KMS-11 (cell line): Measurements from ENCODE around the gene CRYBA2.

ENCODE experiments used
- H2AFZ ChIP-seq: fragments of 200-600 bp; sonication (generic); 2 replicates; pipeline ENCODE4 v1.6.1; 2016; ENCODE audit warnings: antibody characterized with exemption, mixed run types, low read depth
- H3K27ac ChIP-seq: fragments of 200-600 bp; sonication (generic); 2 replicates; pipeline ENCODE4 v1.6.1; 2016; ENCODE audit warnings: mild to moderate bottlenecking, mixed run types
- H3K27me3 ChIP-seq: fragments of 200-600 bp; sonication (generic); 2 replicates; pipeline ENCODE4 v1.6.1; 2017; ENCODE audit warnings: mild to moderate bottlenecking, low read depth, mixed run types, moderate library complexity; ENCODE audit not compliant: insufficient read depth
- H3K36me3 ChIP-seq: fragments of 200-600 bp; sonication (generic); 2 replicates; pipeline ENCODE4 v1.6.1; 2017; ENCODE audit warnings: mild to moderate bottlenecking, mixed run types; ENCODE audit not compliant: insufficient read depth
- H3K4me1 ChIP-seq: fragments of 200-600 bp; sonication (generic); 2 replicates; pipeline ENCODE4 v1.6.1; 2016; ENCODE audit warnings: mild to moderate bottlenecking, low read depth, mixed run types; ENCODE audit not compliant: poor library complexity, severe bottlenecking
- H3K4me2 ChIP-seq: fragments of 200-600 bp; sonication (generic); 2 replicates; pipeline ENCODE4 v1.7.0; 2016; ENCODE audit warnings: mild to moderate bottlenecking, mixed run types
- H3K4me3 ChIP-seq: fragments of 200-600 bp; sonication (generic); IDR thresholded peaks from 2 replicates; pipeline ENCODE4 v1.6.1; 2017; ENCODE audit warnings: low read depth, low read length, mixed read lengths; ENCODE audit not compliant: insufficient read depth
- H3K79me2 ChIP-seq: fragments of 200-600 bp; sonication (generic); 2 replicates; pipeline ENCODE4 v1.6.1; 2016; ENCODE audit warnings: low read depth, mixed run types; ENCODE audit not compliant: insufficient read depth
- H3K9ac ChIP-seq: fragments of 200-600 bp; sonication (generic); 2 replicates; pipeline ENCODE4 v1.6.1; 2016; ENCODE audit warnings: mild to moderate bottlenecking, mixed run types
- H4K20me1 ChIP-seq: fragments of 200-600 bp; sonication (generic); 2 replicates; pipeline ENCODE4 v1.6.1; 2016; ENCODE audit warnings: mild to moderate bottlenecking, mixed run types; ENCODE audit not compliant: insufficient read depth
- TF ChIP-seq, protein P1 (sequence below): fragments of 200-600 bp; sonication (generic); conservative IDR thresholded peaks from 2 replicates; pipeline ENCODE4 v1.6.1; 2017; ENCODE audit warnings: low read depth, mild to moderate bottlenecking, antibody characterized with exemption, low read length, moderate library complexity, mixed read lengths

Gene CRYBA2

DNA sequence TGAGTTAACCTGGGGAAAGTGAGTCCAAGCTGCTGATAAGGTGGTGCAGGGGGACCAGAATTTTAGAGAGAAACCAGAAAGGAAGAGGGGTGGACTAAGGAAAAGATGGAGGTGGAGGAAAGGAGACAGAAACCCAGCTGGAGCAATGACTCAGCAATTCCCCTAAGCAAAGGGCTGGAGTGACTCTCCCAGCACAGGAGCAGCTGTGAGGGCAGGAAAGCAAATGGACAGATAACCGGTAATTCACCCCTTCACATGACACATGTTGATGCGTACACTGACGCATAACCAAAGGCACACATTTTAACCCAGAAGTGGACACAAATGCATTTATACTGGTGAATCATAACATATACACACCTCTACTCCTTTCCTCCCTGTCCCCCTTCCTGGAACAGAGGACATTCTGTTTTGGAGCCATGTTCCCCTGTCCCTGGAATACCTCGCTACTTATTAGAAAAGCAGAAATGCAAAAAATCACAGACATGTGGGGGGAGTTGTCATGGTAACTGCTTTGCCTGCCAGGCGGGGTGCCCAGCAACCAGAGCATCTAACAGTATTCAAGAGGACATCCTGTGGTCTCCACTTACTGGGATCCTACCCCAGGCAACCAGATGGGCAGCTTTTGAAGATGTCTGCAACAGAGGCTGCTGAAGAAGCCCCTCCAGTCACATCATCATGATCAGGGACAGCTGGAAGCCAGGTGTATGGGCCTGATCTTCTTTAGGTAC lies 29.0 kb downstream of the CRYBA2 start:
- Histone ChIP-seq H3K4me2 (no peak overlapping the region; the same call in 1 of the 2 replicates), H3K4me1 (peaks cover 14% of the 10 kb centered on the region), H3K4me3 (no peak overlapping the region), H3K9ac (no peak overlapping the region), H3K36me3 (no peaks in the 10 kb centered on the region), H2AFZ (no peak overlapping the region), H4K20me1 (no peaks in the 10 kb centered on the region), H3K27ac (no peak overlapping the region), H3K79me2 (no peaks in the 10 kb centered on the region), H3K27me3 (peaks cover 36% of the 10 kb centered on the region; the same call in 1 of the 2 replicates)
- TF ChIP-seq, protein P1, sequence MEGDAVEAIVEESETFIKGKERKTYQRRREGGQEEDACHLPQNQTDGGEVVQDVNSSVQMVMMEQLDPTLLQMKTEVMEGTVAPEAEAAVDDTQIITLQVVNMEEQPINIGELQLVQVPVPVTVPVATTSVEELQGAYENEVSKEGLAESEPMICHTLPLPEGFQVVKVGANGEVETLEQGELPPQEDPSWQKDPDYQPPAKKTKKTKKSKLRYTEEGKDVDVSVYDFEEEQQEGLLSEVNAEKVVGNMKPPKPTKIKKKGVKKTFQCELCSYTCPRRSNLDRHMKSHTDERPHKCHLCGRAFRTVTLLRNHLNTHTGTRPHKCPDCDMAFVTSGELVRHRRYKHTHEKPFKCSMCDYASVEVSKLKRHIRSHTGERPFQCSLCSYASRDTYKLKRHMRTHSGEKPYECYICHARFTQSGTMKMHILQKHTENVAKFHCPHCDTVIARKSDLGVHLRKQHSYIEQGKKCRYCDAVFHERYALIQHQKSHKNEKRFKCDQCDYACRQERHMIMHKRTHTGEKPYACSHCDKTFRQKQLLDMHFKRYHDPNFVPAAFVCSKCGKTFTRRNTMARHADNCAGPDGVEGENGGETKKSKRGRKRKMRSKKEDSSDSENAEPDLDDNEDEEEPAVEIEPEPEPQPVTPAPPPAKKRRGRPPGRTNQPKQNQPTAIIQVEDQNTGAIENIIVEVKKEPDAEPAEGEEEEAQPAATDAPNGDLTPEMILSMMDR = no peak

DNA sequence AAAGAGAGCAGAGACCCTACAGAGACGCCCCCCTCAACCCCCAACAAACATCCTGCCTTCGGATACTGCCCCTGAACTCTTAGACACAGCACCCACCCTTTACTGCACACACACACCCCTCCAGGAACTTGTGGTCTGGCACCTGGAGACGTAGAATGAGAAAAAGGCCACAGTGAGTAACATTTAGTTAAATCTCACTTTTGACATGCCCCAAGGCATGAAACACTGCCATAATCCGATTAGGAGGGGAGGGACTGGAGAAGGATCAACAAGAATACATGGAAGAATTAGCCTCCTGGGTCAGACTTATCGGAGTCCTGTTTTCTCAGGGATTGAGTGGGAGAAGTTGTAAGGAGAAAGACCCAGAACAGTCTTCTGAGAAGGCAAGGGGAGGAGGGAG lies 29.6 kb downstream of the CRYBA2 start:
- Histone ChIP-seq H3K4me1 (peaks cover 14% of the 10 kb centered on the region), H3K4me3 (no peak overlapping the region), H4K20me1 (no peaks in the 10 kb centered on the region), H3K79me2 (no peaks in the 10 kb centered on the region), H3K4me2 (peak overlapping the region; percentile 24; the same call in 1 of the 2 replicates), H3K36me3 (no peaks in the 10 kb centered on the region), H3K9ac (no peak overlapping the region), H2AFZ (no peak overlapping the region), H3K27ac (no peak overlapping the region), H3K27me3 (peaks cover 36% of the 10 kb centered on the region; the same call in 1 of the 2 replicates)
- TF ChIP-seq, protein P1 = no peak

DNA sequence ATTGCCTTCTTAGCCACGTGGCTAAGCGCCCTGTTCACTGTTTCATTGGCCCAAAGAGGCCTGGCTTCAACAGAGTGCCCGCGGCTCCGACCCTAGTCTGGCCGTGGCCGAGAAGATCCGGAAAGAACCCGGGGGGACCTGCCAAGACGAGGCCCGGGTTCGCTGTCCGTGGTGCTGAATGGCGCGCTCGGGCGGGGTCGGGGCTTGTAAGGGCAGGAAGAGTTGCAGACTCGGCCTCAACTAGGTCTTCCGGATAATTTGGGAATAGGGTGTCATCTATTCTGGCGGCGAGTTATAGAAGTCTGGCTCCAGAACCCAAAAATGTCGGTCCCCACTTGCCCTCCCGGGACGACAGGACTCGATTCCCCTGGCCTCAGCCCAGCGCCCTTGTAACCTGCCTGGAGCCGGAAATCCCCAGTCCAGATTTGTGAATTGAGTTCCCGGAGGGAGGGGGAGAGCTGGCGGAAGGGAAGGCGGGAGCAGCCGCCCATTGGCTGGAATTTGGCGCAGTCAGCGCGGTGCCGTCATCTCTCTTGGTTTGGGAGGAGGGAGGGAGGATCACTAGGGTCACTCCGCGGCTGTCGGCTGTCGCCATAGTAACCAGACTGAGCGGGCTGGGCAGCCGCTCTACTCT lies 30.2 kb downstream of the CRYBA2 start:
- Histone ChIP-seq H3K79me2 (no peaks in the 10 kb centered on the region), H2AFZ (no peak overlapping the region; the same call in 1 of the 2 replicates), H3K27ac (no peak overlapping the region), H3K4me1 (peaks cover 14% of the 10 kb centered on the region), H3K36me3 (no peaks in the 10 kb centered on the region), H4K20me1 (no peaks in the 10 kb centered on the region), H3K4me3 (no peak overlapping the region), H3K9ac (no peak overlapping the region), H3K27me3 (peaks cover 36% of the 10 kb centered on the region; the same call in 1 of the 2 replicates), H3K4me2 (peak overlapping the region; percentile 24; the same call in 1 of the 2 replicates)
- TF ChIP-seq, protein P1 = no peak

DNA sequence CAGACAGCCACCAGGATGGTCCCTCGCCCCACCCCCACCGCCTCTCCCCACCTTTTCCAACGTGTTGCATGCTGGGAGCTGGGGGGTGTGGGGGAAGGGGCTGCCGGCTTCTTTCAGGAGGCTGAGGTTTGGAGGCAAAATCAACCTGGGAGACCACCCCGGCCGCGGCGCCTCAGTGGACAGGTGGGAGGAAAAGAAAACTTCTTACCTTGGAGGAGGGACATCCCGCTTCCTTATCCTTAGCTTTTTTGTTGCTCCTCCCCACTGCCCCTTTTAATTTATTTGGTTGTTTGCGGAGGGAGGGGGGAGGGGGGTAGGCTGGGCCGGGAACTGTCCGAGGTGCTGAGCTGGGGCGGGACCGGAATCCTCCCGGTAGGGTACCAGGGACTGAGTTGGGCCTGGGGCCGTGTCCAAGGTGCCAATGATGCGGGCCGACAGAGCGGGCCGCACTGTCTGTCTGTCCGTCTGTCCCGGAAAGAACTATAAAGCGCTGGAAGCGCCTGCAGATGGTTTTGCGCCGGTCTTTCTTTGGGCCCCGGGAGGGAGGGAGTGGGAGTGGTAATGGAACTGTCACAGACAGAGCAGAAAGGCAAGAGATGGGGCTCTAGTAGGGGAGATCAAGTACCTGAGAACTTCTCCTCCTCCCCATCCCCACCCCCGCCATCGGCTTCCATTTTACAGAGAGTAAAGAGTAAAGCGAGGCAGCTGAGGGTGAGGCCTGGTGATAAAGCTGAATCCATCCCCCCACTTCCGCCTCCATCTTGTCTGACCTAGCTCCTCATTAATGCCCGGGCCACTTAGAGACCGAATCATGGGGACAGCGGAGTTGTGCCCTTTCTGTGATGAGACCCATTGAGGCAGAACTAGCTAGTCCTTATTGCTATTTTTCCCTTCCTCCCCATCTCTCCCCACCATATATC lies 31.3 kb downstream of the CRYBA2 start:
- Histone ChIP-seq H2AFZ (no peak overlapping the region), H3K4me2 (peak overlapping the region; percentile 24; the same call in 1 of the 2 replicates), H3K79me2 (no peaks in the 10 kb centered on the region), H3K27me3 (peaks cover 30% of the 10 kb centered on the region; the same call in 1 of the 2 replicates), H3K27ac (no peak overlapping the region), H3K36me3 (no peaks in the 10 kb centered on the region), H4K20me1 (no peaks in the 10 kb centered on the region), H3K4me1 (peaks cover 14% of the 10 kb centered on the region), H3K4me3 (no peak overlapping the region), H3K9ac (no peak overlapping the region)
- TF ChIP-seq, protein P1 = no peak
